ENCODE data around the gene DLGAP4. TPM values are rescaled to one million over a fixed set of nuclear protein-coding genes. Genes with fewer than 3 reads are reported as not detected.

DLGAP4 gene
- total RNA-seq, 1 donor = 18.1 TPM

- H3K4me1 ChIP-seq (ENCODE audit: insufficient read depth, low read length) = peaks cover 23% of the 10 kb centered on the region
- TF ChIP-seq, protein P1, sequence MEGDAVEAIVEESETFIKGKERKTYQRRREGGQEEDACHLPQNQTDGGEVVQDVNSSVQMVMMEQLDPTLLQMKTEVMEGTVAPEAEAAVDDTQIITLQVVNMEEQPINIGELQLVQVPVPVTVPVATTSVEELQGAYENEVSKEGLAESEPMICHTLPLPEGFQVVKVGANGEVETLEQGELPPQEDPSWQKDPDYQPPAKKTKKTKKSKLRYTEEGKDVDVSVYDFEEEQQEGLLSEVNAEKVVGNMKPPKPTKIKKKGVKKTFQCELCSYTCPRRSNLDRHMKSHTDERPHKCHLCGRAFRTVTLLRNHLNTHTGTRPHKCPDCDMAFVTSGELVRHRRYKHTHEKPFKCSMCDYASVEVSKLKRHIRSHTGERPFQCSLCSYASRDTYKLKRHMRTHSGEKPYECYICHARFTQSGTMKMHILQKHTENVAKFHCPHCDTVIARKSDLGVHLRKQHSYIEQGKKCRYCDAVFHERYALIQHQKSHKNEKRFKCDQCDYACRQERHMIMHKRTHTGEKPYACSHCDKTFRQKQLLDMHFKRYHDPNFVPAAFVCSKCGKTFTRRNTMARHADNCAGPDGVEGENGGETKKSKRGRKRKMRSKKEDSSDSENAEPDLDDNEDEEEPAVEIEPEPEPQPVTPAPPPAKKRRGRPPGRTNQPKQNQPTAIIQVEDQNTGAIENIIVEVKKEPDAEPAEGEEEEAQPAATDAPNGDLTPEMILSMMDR (IDR thresholded peaks at IDR 0.05; ENCODE audit: extremely low read depth, low read depth, low read length) = no peak
- H3K4me2 ChIP-seq (ENCODE audit: insufficient read depth, low read length) = peak overlapping the region; percentile 36
- H4K20me1 ChIP-seq (ENCODE audit: insufficient read depth, low read length) = no peaks in the 10 kb centered on the region
- peak overlapping the region; percentile 64 for H3K27ac ChIP-seq (ENCODE audit: low read depth, low read length)
- H3K79me2 ChIP-seq (ENCODE audit: insufficient read depth, low read length) = no peaks in the 10 kb centered on the region
- H3K27me3 ChIP-seq (ENCODE audit: insufficient read depth, low read length) = peaks cover 24% of the 10 kb centered on the region
- H3K9me3 ChIP-seq (ENCODE audit: low read depth, low read length) = peaks cover 1% of the 10 kb centered on the region
- H3K4me3 ChIP-seq (ENCODE audit: insufficient read depth, low read length) = no peak overlapping the region
- peak; percentile 97 for DNase-seq (ENCODE audit: insufficient read length, low spot score, missing footprints)
- no peaks in the 10 kb centered on the region for H3K36me3 ChIP-seq (ENCODE audit: insufficient read depth, low read length)
- no peak overlapping the region for H2AFZ ChIP-seq (ENCODE audit: low read length)
Measured at GRCh38 chr20:36407199-36407733, 101.1 kb downstream of the DLGAP4 start.

DNA sequence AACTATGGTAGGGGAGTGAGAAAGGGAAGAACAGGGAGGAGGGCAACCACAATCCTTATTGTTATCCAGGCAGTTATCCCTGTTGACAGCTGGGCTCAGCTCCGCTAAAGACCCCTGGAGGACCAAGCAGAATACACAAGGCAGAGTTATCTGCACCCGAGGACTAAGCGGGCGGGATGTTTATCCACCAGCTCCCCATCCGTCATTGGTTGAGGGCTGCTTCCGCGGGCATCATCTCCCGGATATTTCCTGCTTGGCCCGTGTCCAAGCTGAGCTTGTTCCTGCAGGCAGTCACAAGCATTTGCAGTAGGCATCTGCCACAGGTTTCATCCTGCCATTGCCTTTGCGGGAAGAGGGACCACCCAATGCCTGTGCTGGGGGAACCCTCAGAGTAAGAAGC lies 102.1 kb downstream of the DLGAP4 start:
- peaks cover 20% of the 10 kb centered on the region for H3K27me3 ChIP-seq (ENCODE audit: insufficient read depth, low read length)
- H3K79me2 ChIP-seq (ENCODE audit: insufficient read depth, low read length) = no peaks in the 10 kb centered on the region
- peak overlapping the region; percentile 36 for H3K4me2 ChIP-seq (ENCODE audit: insufficient read depth, low read length)
- no peaks in the 10 kb centered on the region for H3K36me3 ChIP-seq (ENCODE audit: insufficient read depth, low read length)
- no peak overlapping the region for H2AFZ ChIP-seq (ENCODE audit: low read length)
- H3K4me3 ChIP-seq (ENCODE audit: insufficient read depth, low read length) = no peak overlapping the region
- peaks cover 23% of the 10 kb centered on the region for H3K4me1 ChIP-seq (ENCODE audit: insufficient read depth, low read length)
- H3K9me3 ChIP-seq (ENCODE audit: low read depth, low read length) = peaks cover 1% of the 10 kb centered on the region
- TF ChIP-seq, protein P1 (IDR thresholded peaks at IDR 0.05; ENCODE audit: extremely low read depth, low read depth, low read length) = no peak
- H4K20me1 ChIP-seq (ENCODE audit: insufficient read depth, low read length) = no peaks in the 10 kb centered on the region
- DNase-seq (ENCODE audit: insufficient read length, low spot score, missing footprints) = peak; percentile 91
- peak overlapping the region; percentile 64 for H3K27ac ChIP-seq (ENCODE audit: low read depth, low read length)

GRCh38 chr20:36411861-36412454 lies 105.8 kb downstream of the DLGAP4 start:
- no peaks in the 10 kb centered on the region for H4K20me1 ChIP-seq (ENCODE audit: insufficient read depth, low read length)
- no peak overlapping the region for H3K4me2 ChIP-seq (ENCODE audit: insufficient read depth, low read length)
- TF ChIP-seq, protein P1 (IDR thresholded peaks at IDR 0.05; ENCODE audit: extremely low read depth, low read depth, low read length) = no peak
- DNase-seq (ENCODE audit: insufficient read length, low spot score, missing footprints) = no peak
- H3K4me1 ChIP-seq (ENCODE audit: insufficient read depth, low read length) = peaks cover 11% of the 10 kb centered on the region
- H3K27me3 ChIP-seq (ENCODE audit: insufficient read depth, low read length) = peaks cover 20% of the 10 kb centered on the region
- no peaks in the 10 kb centered on the region for H3K36me3 ChIP-seq (ENCODE audit: insufficient read depth, low read length)
- H3K4me3 ChIP-seq (ENCODE audit: insufficient read depth, low read length) = no peak overlapping the region
- H2AFZ ChIP-seq (ENCODE audit: low read length) = no peak overlapping the region
- no peak overlapping the region for H3K27ac ChIP-seq (ENCODE audit: low read depth, low read length)
- H3K9me3 ChIP-seq (ENCODE audit: low read depth, low read length) = no peaks in the 10 kb centered on the region
- H3K79me2 ChIP-seq (ENCODE audit: insufficient read depth, low read length) = no peaks in the 10 kb centered on the region

- Histone ChIP-seq H3K4me3 (ENCODE audit: insufficient read depth, low read length) (no peak overlapping the region), H3K4me2 (ENCODE audit: insufficient read depth, low read length) (no peak overlapping the region), H3K79me2 (ENCODE audit: insufficient read depth, low read length) (no peaks in the 10 kb centered on the region), H3K36me3 (ENCODE audit: insufficient read depth, low read length) (no peaks in the 10 kb centered on the region), H3K27ac (ENCODE audit: low read depth, low read length) (no peak overlapping the region), H4K20me1 (ENCODE audit: insufficient read depth, low read length) (no peaks in the 10 kb centered on the region), H3K9me3 (ENCODE audit: low read depth, low read length) (no peaks in the 10 kb centered on the region), H3K4me1 (ENCODE audit: insufficient read depth, low read length) (no peaks in the 10 kb centered on the region), H2AFZ (ENCODE audit: low read length) (no peak overlapping the region), H3K27me3 (ENCODE audit: insufficient read depth, low read length) (peaks cover 26% of the 10 kb centered on the region)
- TF ChIP-seq, protein P1 (IDR thresholded peaks at IDR 0.05; ENCODE audit: extremely low read depth, low read depth, low read length) = no peak
- no peak for DNase-seq (ENCODE audit: insufficient read length, low spot score, missing footprints)
Measured at GRCh38 chr20:36415475-36416002, 109.4 kb downstream of the DLGAP4 start.

Measured in osteoblast (primary cell).